ENCODE measurements around the gene LIPT2. TPM values are rescaled to one million over a fixed set of nuclear protein-coding genes. Genes with fewer than 3 reads are reported as not detected.

LIPT2 gene
- total and polyA plus RNA-seq, 4 donors, result 2.0 to 6.9 (median 3.4) TPM

- no peaks in the 10 kb centered on the region for H3K4me1 ChIP-seq (ENCODE audit: control insufficient read depth in 5 of 5, insufficient read depth in 5 of 5, low read length in 5 of 5)
- H3K9ac ChIP-seq (ENCODE audit: insufficient read depth in 1 of 2, low read length in 2 of 2), result no peak overlapping the region
- no peak for TF ChIP-seq CTCF (IDR thresholded peaks at IDR 0.05; ENCODE audit: control extremely low read depth, extremely low read depth)
- H3K27ac ChIP-seq (ENCODE audit: low read depth in 1 of 2, low read length in 1 of 2), result no peak overlapping the region
- H3K9me3 ChIP-seq (ENCODE audit: control insufficient read depth in 4 of 4, insufficient read depth in 3 of 4, low read length in 3 of 4), result peaks cover 0 to 2% (median 0%) of the 10 kb centered on the region in 4 donors
- whole genome bisulfite sequencing, 2 donors, result 92 to 93% methylated on average over 9 of the region's 9 CpGs
- H3K4me3 ChIP-seq, result no peak overlapping the region
- DNase-seq (no peak), ATAC-seq (ENCODE audit: insufficient read depth, low FRiP score) (no peak)
- no peaks in the 10 kb centered on the region for H3K27me3 ChIP-seq (ENCODE audit: control insufficient read depth in 3 of 3, insufficient read depth in 3 of 3, low read length in 2 of 3)
- H3K36me3 ChIP-seq (ENCODE audit: control insufficient read depth in 4 of 4, insufficient read depth in 4 of 4, low read length in 4 of 4), result no peaks in the 10 kb centered on the region
These were observed 39.9 kb upstream of the LIPT2 start for GRCh38 chr11:74533421-74533820.

GRCh38 chr11:74532501-74533246 lies 39.1 kb upstream of the LIPT2 start:
- DNase-seq, result no peak

GRCh38 chr11:74524978-74525377 lies 31.5 kb upstream of the LIPT2 start:
- 68 to 91% methylated on average over 2 of the region's 2 CpGs for WGBS, 2 donors
- ATAC-seq (ENCODE audit: insufficient read depth, low FRiP score) (no peak), DNase-seq (no peak)
- Histone ChIP-seq H3K36me3 (ENCODE audit: control insufficient read depth in 4 of 4, insufficient read depth in 4 of 4, low read length in 4 of 4) (no peaks in the 10 kb centered on the region), H3K9me3 (ENCODE audit: control insufficient read depth in 4 of 4, insufficient read depth in 3 of 4, low read length in 3 of 4) (no peaks in the 10 kb centered on the region), H3K4me3 (no peak overlapping the region), H3K9ac (ENCODE audit: insufficient read depth in 1 of 2, low read length in 2 of 2) (no peak overlapping the region), H3K27me3 (ENCODE audit: control insufficient read depth in 3 of 3, insufficient read depth in 3 of 3, low read length in 2 of 3) (peaks cover 0 to 3% (median 0%) of the 10 kb centered on the region in 3 donors), H3K27ac (ENCODE audit: low read depth in 1 of 2, low read length in 1 of 2) (no peak overlapping the region), H3K4me1 (ENCODE audit: control insufficient read depth in 5 of 5, insufficient read depth in 5 of 5, low read length in 5 of 5) (no peaks in the 10 kb centered on the region)
- TF ChIP-seq CTCF (IDR thresholded peaks at IDR 0.05; ENCODE audit: control extremely low read depth, extremely low read depth), result no peak

More at GRCh38 chr11:74532501-74533246, 39.1 kb upstream of the LIPT2 start:
- Histone ChIP-seq H3K27ac (ENCODE audit: low read depth in 1 of 2, low read length in 1 of 2) (no peak overlapping the region), H3K9ac (ENCODE audit: insufficient read depth in 1 of 2, low read length in 2 of 2) (no peak overlapping the region), H3K4me3 (no peak overlapping the region), H3K27me3 (ENCODE audit: control insufficient read depth in 3 of 3, insufficient read depth in 3 of 3, low read length in 2 of 3) (no peaks in the 10 kb centered on the region), H3K9me3 (ENCODE audit: control insufficient read depth in 4 of 4, insufficient read depth in 3 of 4, low read length in 3 of 4) (no peaks in the 10 kb centered on the region), H3K4me1 (ENCODE audit: control insufficient read depth in 5 of 5, insufficient read depth in 5 of 5, low read length in 5 of 5) (no peaks in the 10 kb centered on the region), H3K36me3 (ENCODE audit: control insufficient read depth in 4 of 4, insufficient read depth in 4 of 4, low read length in 4 of 4) (no peaks in the 10 kb centered on the region)
- ATAC-seq (ENCODE audit: insufficient read depth, low FRiP score), result no peak
- no peak for TF ChIP-seq CTCF (IDR thresholded peaks at IDR 0.05; ENCODE audit: control extremely low read depth, extremely low read depth)
- WGBS, 2 donors, result 83 to 89% methylated on average over 5 of the region's 5 CpGs
